Measurements from ENCODE around the gene SLC4A1AP. TPM values are rescaled to one million over a fixed set of nuclear protein-coding genes. Genes with fewer than 3 reads are reported as not detected.
A peak's percentile ranks its signal among the peaks of the same experiment; 100 is the strongest.

Gene SLC4A1AP
- total RNA-seq, 1 experiment from 2014 or later, result 20.8 TPM

GRCh38 chr2:27736890-27737204 lies 73.2 kb downstream of the SLC4A1AP start:
- Mint-ChIP-seq H3K9me3 (peaks cover 11 to 12% of the 10 kb centered on the region in 2 experiments), H3K27me3 (ENCODE audit: low read depth) (no peaks in the 10 kb centered on the region), H3K4me1 (peaks cover 13 to 14% of the 10 kb centered on the region in 2 experiments), H3K27ac (peak overlapping the region in 1 of 3 experiments; percentile 59; a peak in 1 of 7 replicates), H3K36me3 (ENCODE audit: insufficient read depth in 1 of 3, low read depth in 3 of 3) (peaks cover 0 to 12% (median 0%) of the 10 kb centered on the region in 3 experiments; a peak in 1 of 7 replicates), H3K4me3 (no peak overlapping the region; a peak in 1 of 5 replicates)
- Histone ChIP-seq H3K4me2 (ENCODE audit: insufficient read depth, insufficient read length, low read length) (no peak overlapping the region), H3K4ac (ENCODE audit: low read depth, low read length) (no peak overlapping the region), H3K4me1 (ENCODE audit: insufficient read depth, low read length) (no peaks in the 10 kb centered on the region), H2BK5ac (ENCODE audit: insufficient read length, low read length) (no peak overlapping the region), H3K23me2 (ENCODE audit: insufficient read length, low read depth, low read length, poor library complexity, severe bottlenecking) (peaks cover 10% of the 10 kb centered on the region), H2AK5ac (ENCODE audit: insufficient read length, low read length) (no peak overlapping the region), H3K56ac (ENCODE audit: insufficient read length, low read depth, low read length) (no peak overlapping the region), H3K9ac (ENCODE audit: extremely low read depth, insufficient read length, low read length) (no peak overlapping the region), H2BK15ac (ENCODE audit: low read depth, low read length) (no peak overlapping the region), H4K20me1 (ENCODE audit: control insufficient read depth, insufficient read depth, insufficient read length) (no peaks in the 10 kb centered on the region), H3K27me3 (ENCODE audit: insufficient read depth, low read length) (no peaks in the 10 kb centered on the region), H3K27ac (ENCODE audit: insufficient read length, low read depth, low read length) (no peak overlapping the region), H2BK120ac (ENCODE audit: low read depth, low read length, poor library complexity, severe bottlenecking) (no peak overlapping the region), H3K9me3 (ENCODE audit: control insufficient read depth, low read depth, low read length) (no peaks in the 10 kb centered on the region), H3K18ac (ENCODE audit: insufficient read length, low read depth, low read length) (no peak overlapping the region), H4K91ac (ENCODE audit: insufficient read length, low read depth, low read length) (no peak overlapping the region), H3K79me2 (ENCODE audit: insufficient read depth, low read length) (no peaks in the 10 kb centered on the region), H2BK12ac (ENCODE audit: insufficient read length, low read depth, low read length) (no peak overlapping the region), H3K23ac (ENCODE audit: insufficient read length, low read depth, low read length) (no peak overlapping the region), H4K5ac (ENCODE audit: insufficient read length, low read depth, low read length) (no peak overlapping the region), H3K14ac (ENCODE audit: insufficient read depth, low read length) (no peak overlapping the region), H2AFZ (ENCODE audit: low read length) (no peak overlapping the region), H4K8ac (replicated peaks; ENCODE audit: insufficient read length, low read depth, low read length) (no peak overlapping the region), H3T11ph (ENCODE audit: low read length) (no peak overlapping the region), H3K79me1 (ENCODE audit: insufficient read depth, low read depth, low read length, poor library complexity, severe bottlenecking) (no peaks in the 10 kb centered on the region), H2BK20ac (ENCODE audit: low read depth, low read length, poor library complexity, severe bottlenecking) (no peak overlapping the region)
- no peak for TF ChIP-seq CTCF (conservative IDR thresholded peaks at IDR 0.05)
- DNase-seq, result no peak
- WGBS (ENCODE audit: extremely low coverage, insufficient read length, low lambda C conversion rate), result no CpG with 5 or more reads among the region's 6 CpGs

Measured in H9 (cell line).